Measurements from ENCODE around the gene PALD1. TPM values are rescaled to one million over a fixed set of nuclear protein-coding genes. Genes with fewer than 3 reads are reported as not detected.
"Not testable (repeated sequence)": the region's sequence is repeated elsewhere in the genome, so short reads cannot be mapped to it uniquely, and the experiment has no call there.

The PALD1 gene
- total RNA-seq, 1 experiment from 2014 or later: 1.3 TPM

DNA sequence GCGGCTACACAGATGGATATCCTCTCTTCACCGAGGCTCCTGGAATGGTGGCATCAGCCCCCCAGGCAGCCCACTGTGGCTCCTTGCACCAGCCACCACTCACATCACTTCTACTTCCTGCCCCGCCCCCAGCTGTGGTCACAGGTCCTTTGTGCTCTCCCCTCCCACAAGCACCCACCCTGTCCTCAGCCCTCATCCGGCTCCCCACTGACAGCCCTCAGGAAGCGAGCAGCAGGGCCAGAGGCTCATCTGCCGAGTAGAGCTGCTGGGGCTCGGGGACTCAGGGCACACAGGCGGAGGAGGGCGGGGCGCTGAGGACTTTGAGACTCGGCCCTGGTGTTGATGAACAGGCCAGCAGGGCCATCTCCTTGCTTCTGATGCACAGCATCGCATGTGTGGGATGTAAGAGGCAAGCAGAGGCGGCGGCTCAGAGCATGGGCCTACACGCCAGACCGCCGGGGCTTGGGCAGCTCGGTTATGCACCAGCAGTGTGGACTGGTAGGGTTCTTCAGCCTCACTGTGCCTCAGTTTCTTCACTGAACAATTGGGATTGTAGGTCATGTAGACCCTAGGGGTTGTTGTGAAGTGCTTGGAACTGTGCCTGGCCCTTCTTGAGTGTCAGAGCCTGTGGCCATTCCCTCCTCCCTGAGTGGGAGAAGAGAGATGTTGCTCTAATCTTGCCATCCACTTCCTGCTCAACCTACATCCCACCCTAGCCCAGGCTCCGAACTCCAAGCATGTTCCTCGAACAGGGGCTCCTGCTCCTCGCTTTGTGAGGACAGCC, 124.3 kb downstream of the PALD1 start, which contains the start of gene PRF1:
TSS of gene PRF1 (minus strand) at position 77 of the 784 bp plus-strand sequence. CDS start 1,839 bp downstream, outside the sequence.
- DNase-seq (ENCODE audit: low spot score): no peak

GRCh38 chr10:70603449-70603801, 124.9 kb downstream of the PALD1 start:
- no peak for DNase-seq (ENCODE audit: low spot score)

GRCh38 chr10:70604106-70604505, 125.5 kb downstream of the PALD1 start:
- DNase-seq (ENCODE audit: low spot score): no peak

DNA sequence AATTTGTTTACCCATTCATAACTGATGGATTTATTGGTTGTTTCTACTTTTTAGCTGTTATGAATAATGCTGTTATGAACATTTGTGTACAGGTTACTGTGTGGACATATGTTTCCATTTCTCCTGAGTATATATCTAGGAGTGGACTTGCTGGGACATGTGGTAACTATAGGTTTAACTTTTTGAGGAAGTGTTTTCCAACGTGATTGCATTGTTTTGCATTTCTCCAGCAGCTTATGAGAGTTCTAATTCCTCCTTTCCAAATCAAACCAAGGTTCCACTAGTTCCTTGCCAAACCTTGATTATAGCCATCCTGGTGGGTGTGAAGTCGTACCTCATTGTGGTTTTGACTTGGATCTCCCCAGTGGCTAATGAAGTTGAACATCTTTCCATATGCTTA, 126.6 kb downstream of the PALD1 start:
- no peak for DNase-seq (ENCODE audit: low spot score)

GRCh38 chr10:70607936-70608335, 129.4 kb downstream of the PALD1 start:
- DNase-seq (ENCODE audit: low spot score): no peak

DNA sequence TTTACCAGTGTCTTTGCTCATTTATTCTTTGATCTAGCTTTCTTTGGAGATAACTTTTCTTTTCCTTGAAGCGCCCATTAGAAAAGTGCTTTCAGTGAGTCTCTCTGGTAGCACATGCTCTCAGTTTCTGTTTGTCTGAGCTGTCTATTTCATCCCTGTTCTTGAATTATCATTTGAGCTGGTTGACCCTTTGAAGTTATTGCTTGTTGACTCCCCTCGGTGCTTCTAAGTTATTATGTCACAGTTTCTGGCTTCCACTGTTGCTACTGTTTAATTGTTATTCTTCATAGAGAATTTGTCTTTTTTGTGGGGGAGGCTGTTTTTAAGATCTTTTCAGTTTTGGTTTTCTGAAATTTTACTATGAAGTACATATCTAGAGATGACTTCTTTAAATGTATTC, 135.4 kb downstream of the PALD1 start:
- no peak for DNase-seq (ENCODE audit: low spot score)

DNA sequence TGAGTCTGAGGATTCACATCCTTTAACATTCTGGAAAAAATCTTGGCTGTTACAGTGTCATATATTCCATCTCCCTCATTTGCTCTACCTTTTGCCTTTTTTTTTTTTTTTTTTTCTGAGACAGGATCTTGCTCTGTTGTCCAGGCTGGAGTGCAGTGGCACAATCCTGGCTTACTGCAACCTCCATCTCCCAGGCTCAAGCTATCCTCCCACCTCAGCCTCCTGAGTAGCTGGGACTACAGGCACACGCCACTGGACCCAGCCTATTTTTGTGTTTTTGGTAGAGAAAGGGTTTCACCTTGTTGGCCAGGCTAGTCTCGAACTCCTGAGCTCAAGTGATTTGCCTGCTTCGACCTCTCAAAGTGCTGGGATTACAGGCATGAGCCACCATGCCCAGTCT, 135.8 kb downstream of the PALD1 start:
- DNase-seq (ENCODE audit: low spot score): not testable (repeated sequence)

DNA sequence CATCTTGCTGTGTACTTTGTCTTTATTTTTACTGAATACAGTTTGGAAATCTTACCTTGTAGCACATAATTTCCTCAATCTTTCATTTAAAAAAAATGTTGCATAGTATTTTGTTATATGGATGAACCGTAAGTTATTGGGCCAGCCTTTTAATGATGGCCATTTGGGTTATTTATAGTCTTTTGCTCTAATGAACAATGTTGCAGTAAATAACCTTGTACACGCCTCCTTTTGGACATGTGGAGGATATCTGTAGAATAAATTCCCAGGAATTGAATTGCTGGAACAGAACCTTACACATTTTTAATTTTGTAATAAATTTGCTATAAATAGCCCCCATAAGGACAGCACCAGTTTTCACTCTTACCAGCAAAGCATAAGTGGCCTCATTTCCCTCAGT, 136.6 kb downstream of the PALD1 start:
- DNase-seq (ENCODE audit: low spot score): no peak

- peak; percentile 49 for DNase-seq (ENCODE audit: low spot score)
These were observed 137.4 kb downstream of the PALD1 start for GRCh38 chr10:70615784-70616522.

DNA sequence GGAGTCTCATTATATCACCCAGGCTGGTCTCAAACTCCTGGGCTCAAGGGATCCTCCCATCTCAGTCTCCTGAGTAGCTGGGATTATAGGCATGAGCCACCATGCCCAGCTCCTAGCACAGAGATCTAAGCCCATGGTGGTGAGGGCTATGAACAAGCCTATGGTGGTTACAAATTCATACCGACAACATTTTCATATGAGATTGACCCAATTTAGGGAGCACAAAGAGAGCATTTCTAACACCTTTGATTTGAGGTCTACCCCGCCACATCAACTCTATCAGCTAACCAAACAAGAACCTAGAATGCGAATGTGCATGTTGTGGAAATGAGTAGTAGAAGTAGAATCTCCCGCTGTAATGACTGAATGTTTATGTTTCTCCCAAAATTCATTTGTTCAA, 138.2 kb downstream of the PALD1 start:
- DNase-seq (ENCODE audit: low spot score): no peak

Other genes with a start within 250 kb of the PALD1 start
- gene PPA1, start 245.3 kb upstream of the PALD1 start, total RNA-seq (2014; rRNA removed; shearing (Covaris generic)): 301 and 357 TPM in 2 replicates
- not detected in 2 replicates for gene NPFFR1, start 194.8 kb upstream of the PALD1 start, total RNA-seq (2014; rRNA removed; shearing (Covaris generic))
- 8.2 and 9.3 TPM in 2 replicates for gene LRRC20, start 96.1 kb upstream of the PALD1 start, total RNA-seq (2014; rRNA removed; shearing (Covaris generic))
- 28.7 and 38.8 TPM in 2 replicates for gene EIF4EBP2, start 74.6 kb upstream of the PALD1 start, total RNA-seq (2014; rRNA removed; shearing (Covaris generic))
- gene NODAL, start 37.1 kb upstream of the PALD1 start, total RNA-seq (2014; rRNA removed; shearing (Covaris generic)): not detected in 2 replicates
- gene PRF1, start 124.0 kb downstream of the PALD1 start, total RNA-seq (2014; rRNA removed; shearing (Covaris generic)): not detected in 2 replicates
- gene ADAMTS14, start 193.7 kb downstream of the PALD1 start, total RNA-seq (2014; rRNA removed; shearing (Covaris generic)): 0.45 and 0.74 TPM in 2 replicates